ENCODE results near the gene PSMD13. TPM values are rescaled to one million over a fixed set of nuclear protein-coding genes. Genes with fewer than 3 reads are reported as not detected.
"Not testable (repeated sequence)": the region's sequence is repeated elsewhere in the genome, so short reads cannot be mapped to it uniquely, and the experiment has no call there.

Gene PSMD13
- total RNA-seq (2014; rRNA removed; shearing (Covaris generic); ENCODE audit: low replicate concordance) = 97.7 and 117 TPM in 2 replicates

- in situ Hi-C loops (cut with HindIII; ENCODE audit: low pct_unique_long_range_greater_than_20kb, low sequenced_read_pairs) = no loop called here
Measured at GRCh38 chr11:236774-237767, at the start of gene PSMD13. PSMD13 (plus strand) TSS chr11:236976; CDS start chr11:237050, 74 bp downstream.

GRCh38 chr11:189200-189783 is 47.5 kb upstream of the PSMD13 start:
- in situ Hi-C loops (cut with HindIII; ENCODE audit: low pct_unique_long_range_greater_than_20kb, low sequenced_read_pairs); DNase-seq (ENCODE audit: low read depth): not testable (repeated sequence)

More at GRCh38 chr11:236774-237767, at the start of gene PSMD13:
- no peak for DNase-seq (ENCODE audit: low read depth)

- DNase-seq (ENCODE audit: low read depth); in situ Hi-C loops (cut with HindIII; ENCODE audit: low pct_unique_long_range_greater_than_20kb, low sequenced_read_pairs): not testable (repeated sequence)
Measured at GRCh38 chr11:189843-190311, 46.9 kb upstream of the PSMD13 start.

- in situ Hi-C loops (cut with HindIII; ENCODE audit: low pct_unique_long_range_greater_than_20kb, low sequenced_read_pairs); DNase-seq (ENCODE audit: low read depth): not testable (repeated sequence)
Measured at GRCh38 chr11:190546-190945, 46.2 kb upstream of the PSMD13 start.

GRCh38 chr11:191490-192478 is 45.0 kb upstream of the PSMD13 start:
- DNase-seq (ENCODE audit: low read depth); in situ Hi-C loops (cut with HindIII; ENCODE audit: low pct_unique_long_range_greater_than_20kb, low sequenced_read_pairs): not testable (repeated sequence)

- DNase-seq (ENCODE audit: low read depth); in situ Hi-C loops (cut with HindIII; ENCODE audit: low pct_unique_long_range_greater_than_20kb, low sequenced_read_pairs): not testable (repeated sequence)
Measured at GRCh38 chr11:192674-193128, 44.1 kb upstream of the PSMD13 start, which contains the start of gene SCGB1C1. SCGB1C1 (plus strand) TSS chr11:193078; CDS start chr11:193100, 22 bp downstream.

- in situ Hi-C loops (cut with HindIII; ENCODE audit: low pct_unique_long_range_greater_than_20kb, low sequenced_read_pairs); DNase-seq (ENCODE audit: low read depth): not testable (repeated sequence)
Measured at GRCh38 chr11:193481-193880, 43.3 kb upstream of the PSMD13 start.

- in situ Hi-C loops (cut with HindIII; ENCODE audit: low pct_unique_long_range_greater_than_20kb, low sequenced_read_pairs) = no loop called here
Measured at GRCh38 chr11:196786-197731, 39.7 kb upstream of the PSMD13 start.

GRCh38 chr11:197741-198235 is 39.0 kb upstream of the PSMD13 start:
- in situ Hi-C loops (cut with HindIII; ENCODE audit: low pct_unique_long_range_greater_than_20kb, low sequenced_read_pairs) = no loop called here

More at GRCh38 chr11:196786-197731, 39.7 kb upstream of the PSMD13 start:
- no peak for DNase-seq (ENCODE audit: low read depth)

GRCh38 chr11:198236-198806 is 38.5 kb upstream of the PSMD13 start:
- no peak for DNase-seq (ENCODE audit: low read depth)
- in situ Hi-C loops (cut with HindIII; ENCODE audit: low pct_unique_long_range_greater_than_20kb, low sequenced_read_pairs) = no loop called here

More at GRCh38 chr11:197741-198235, 39.0 kb upstream of the PSMD13 start:
- DNase-seq (ENCODE audit: low read depth) = no peak

GRCh38 chr11:199004-199581 is 37.7 kb upstream of the PSMD13 start:
- in situ Hi-C loops (cut with HindIII; ENCODE audit: low pct_unique_long_range_greater_than_20kb, low sequenced_read_pairs) = no loop called here
- DNase-seq (ENCODE audit: low read depth) = no peak

- in situ Hi-C loops (cut with HindIII; ENCODE audit: low pct_unique_long_range_greater_than_20kb, low sequenced_read_pairs) = no loop called here
- DNase-seq (ENCODE audit: low read depth) = no peak
Measured at GRCh38 chr11:199782-200181, 37.0 kb upstream of the PSMD13 start.

GRCh38 chr11:200224-201003 is 36.4 kb upstream of the PSMD13 start:
- in situ Hi-C loops (cut with HindIII; ENCODE audit: low pct_unique_long_range_greater_than_20kb, low sequenced_read_pairs) = no loop called here
- no peak for DNase-seq (ENCODE audit: low read depth)

- in situ Hi-C loops (cut with HindIII; ENCODE audit: low pct_unique_long_range_greater_than_20kb, low sequenced_read_pairs) = no loop called here
- no peak for DNase-seq (ENCODE audit: low read depth)
Measured at GRCh38 chr11:201966-202365, 34.8 kb upstream of the PSMD13 start.

- in situ Hi-C loops (cut with HindIII; ENCODE audit: low pct_unique_long_range_greater_than_20kb, low sequenced_read_pairs) = no loop called here
- no peak for DNase-seq (ENCODE audit: low read depth)
Measured at GRCh38 chr11:202490-202889, 34.3 kb upstream of the PSMD13 start.

Data from Caki2 (cell line).